Peyer's patch (tissue), 4 donors: ENCODE data around the gene SMIM12. TPM values are rescaled to one million over a fixed set of nuclear protein-coding genes. Genes with fewer than 3 reads are reported as not detected.

ENCODE experiments used
- DNase-seq, 3 donors: peaks; one replicate each; pipeline ENCODE4 v3.0.0-alpha.2; 2017 to 2019
- H3K27ac ChIP-seq, 4 donors: fragments of 200-600 bp; sonication (generic); one replicate each; pipeline ENCODE4 v1.5.1; 2016 to 2019
- H3K27me3 ChIP-seq, 2 donors: fragments of 200-600 bp; sonication (generic); one replicate each; pipeline ENCODE4 v1.5.1; 2019
- H3K36me3 ChIP-seq, 3 donors: fragments of 200-600 bp; sonication (generic); one replicate each; pipeline ENCODE4 v1.5.1; 2016 to 2019
- H3K4me1 ChIP-seq, 4 donors: fragments of 200-600 bp; sonication (generic); one replicate each; pipeline ENCODE4 v1.5.1; 2016 to 2019
- H3K4me3 ChIP-seq, 4 donors: fragments of 200-600 bp; sonication (generic); 1 replicate in 3 of 4; 2 replicates in 1 of 4; pipeline ENCODE4 v1.5.1; 2016 to 2019; ENCODE audit warnings: mild to moderate bottlenecking in 1 of 4
- H3K9me3 ChIP-seq, 4 donors: fragments of 200-600 bp; sonication (generic); one replicate each; pipeline ENCODE4 v1.5.1; 2016 to 2019; ENCODE audit warnings: mild to moderate bottlenecking in 1 of 4
- CTCF ChIP-seq, 6 experiments: fragments of 450-650 bp in 4 of 6; fragments of 200-600 bp in 2 of 6; sonication (generic) in 1 of 6; IDR thresholded peaks; one replicate each; pipeline ENCODE4 v1.5.1; 2017 to 2019; ENCODE audit warnings: antibody characterized with exemption in 6 of 6, mild to moderate bottlenecking in 3 of 6, moderate library complexity in 1 of 6
- POLR2A ChIP-seq, 2 donors: fragments of 450-650 bp; IDR thresholded peaks; one replicate each; pipeline ENCODE4 v1.5.1; 2017; ENCODE audit warnings: antibody characterized with exemption in 2 of 2, mild to moderate bottlenecking in 2 of 2, moderate library complexity in 2 of 2
- total RNA-seq, 4 donors: library from RNA; depleted of rRNA; stranded (reverse); fragments of >200 nt; gene quantifications; one replicate each; pipeline ENCODE4 v1.1.0, GENCODE V29; 2016

The SMIM12 gene
- total RNA-seq, 4 donors from 2014 or later: 10.7 to 40.3 (median 30.0) TPM

- Histone ChIP-seq H3K9me3 (no peaks in the 10 kb centered on the region), H3K27me3 (no peaks in the 10 kb centered on the region), H3K27ac (no peak overlapping the region), H3K4me1 (no peaks in the 10 kb centered on the region), H3K4me3 (no peak overlapping the region), H3K36me3 (no peaks in the 10 kb centered on the region)
- no peak for DNase-seq
- TF ChIP-seq CTCF (IDR thresholded peaks at IDR 0.05) (no peak), POLR2A (IDR thresholded peaks at IDR 0.05) (no peak)
Measured at GRCh38 chr1:34839526-34840305, 19.8 kb downstream of the SMIM12 start.

- H3K36me3 ChIP-seq: no peaks in the 10 kb centered on the region
Measured at GRCh38 chr1:34833711-34834110, 25.8 kb downstream of the SMIM12 start.

GRCh38 chr1:34831721-34832246 lies 27.8 kb downstream of the SMIM12 start:
- H3K9me3 ChIP-seq: no peaks in the 10 kb centered on the region
- no peaks in the 10 kb centered on the region for H3K27me3 ChIP-seq
- DNase-seq: no peak
- H3K36me3 ChIP-seq: no peaks in the 10 kb centered on the region
- no peak overlapping the region for H3K27ac ChIP-seq
- no peaks in the 10 kb centered on the region for H3K4me1 ChIP-seq
- H3K4me3 ChIP-seq: no peak overlapping the region
- TF ChIP-seq CTCF (IDR thresholded peaks at IDR 0.05): no peak
- no peak for TF ChIP-seq POLR2A (IDR thresholded peaks at IDR 0.05)

More at GRCh38 chr1:34833711-34834110, 25.8 kb downstream of the SMIM12 start:
- H3K9me3 ChIP-seq: no peaks in the 10 kb centered on the region
- H3K4me3 ChIP-seq: no peak overlapping the region
- H3K27ac ChIP-seq: no peak overlapping the region
- H3K27me3 ChIP-seq: no peaks in the 10 kb centered on the region
- no peaks in the 10 kb centered on the region for H3K4me1 ChIP-seq
- DNase-seq: no peak
- no peak for TF ChIP-seq POLR2A (IDR thresholded peaks at IDR 0.05)
- TF ChIP-seq CTCF (IDR thresholded peaks at IDR 0.05): no peak

- no peaks in the 10 kb centered on the region for H3K27me3 ChIP-seq
- no peaks in the 10 kb centered on the region for H3K36me3 ChIP-seq
- H3K27ac ChIP-seq: no peak overlapping the region
- H3K4me1 ChIP-seq: no peaks in the 10 kb centered on the region
- DNase-seq: no peak
- TF ChIP-seq POLR2A (IDR thresholded peaks at IDR 0.05): no peak
- TF ChIP-seq CTCF (IDR thresholded peaks at IDR 0.05): no peak
- no peak overlapping the region for H3K4me3 ChIP-seq
- H3K9me3 ChIP-seq: no peaks in the 10 kb centered on the region
Measured at GRCh38 chr1:34829250-34829649, 30.3 kb downstream of the SMIM12 start.

- Histone ChIP-seq H3K4me3 (no peak overlapping the region), H3K27ac (no peak overlapping the region), H3K36me3 (no peaks in the 10 kb centered on the region), H3K27me3 (no peaks in the 10 kb centered on the region), H3K4me1 (no peaks in the 10 kb centered on the region), H3K9me3 (no peaks in the 10 kb centered on the region)
- no peak for TF ChIP-seq CTCF (IDR thresholded peaks at IDR 0.05)
- no peak for TF ChIP-seq POLR2A (IDR thresholded peaks at IDR 0.05)
- DNase-seq: no peak
Measured at GRCh38 chr1:34828611-34829010, 30.9 kb downstream of the SMIM12 start.
